ENCODE results near the gene HTRA1.

The HTRA1 gene

GRCh38 chr10:122458693-122459092, 2.7 kb upstream of the HTRA1 start:
- no peak for DNase-seq (ENCODE audit: extremely low spot score)
- ChIA-PET POLR2A (no interaction called here), CTCF (no interaction called here)
- no peak for TF ChIP-seq CTCF (IDR thresholded peaks at IDR 0.05; ENCODE audit: control extremely low read depth, extremely low read depth, low read depth, missing control alignments)

GRCh38 chr10:122459561-122460273, 1.6 kb upstream of the HTRA1 start:
- TF ChIP-seq CTCF (IDR thresholded peaks at IDR 0.05; ENCODE audit: control extremely low read depth, extremely low read depth, low read depth, missing control alignments) = no peak
- no peak for DNase-seq (ENCODE audit: extremely low spot score)
- POLR2A ChIA-PET = no interaction called here
- CTCF ChIA-PET = no interaction called here

GRCh38 chr10:122460891-122461293, 461 bp upstream of the HTRA1 start:
- CTCF ChIA-PET = no interaction called here
- POLR2A ChIA-PET = no interaction called here
- DNase-seq (ENCODE audit: extremely low spot score) = no peak
- TF ChIP-seq CTCF (IDR thresholded peaks at IDR 0.05; ENCODE audit: control extremely low read depth, extremely low read depth, low read depth, missing control alignments) = no peak

GRCh38 chr10:122461729-122462532, 578 bp downstream of the HTRA1 start:
- POLR2A ChIA-PET = no interaction called here
- no peak for DNase-seq (ENCODE audit: extremely low spot score)
- CTCF ChIA-PET = no interaction called here
- TF ChIP-seq CTCF (IDR thresholded peaks at IDR 0.05; ENCODE audit: control extremely low read depth, extremely low read depth, low read depth, missing control alignments) = no peak

- ChIA-PET CTCF (no interaction called here), POLR2A (no interaction called here)
- no peak for DNase-seq (ENCODE audit: extremely low spot score)
- no peak for TF ChIP-seq CTCF (IDR thresholded peaks at IDR 0.05; ENCODE audit: control extremely low read depth, extremely low read depth, low read depth, missing control alignments)
Observed at GRCh38 chr10:122462533-122463465, 1.4 kb downstream of the HTRA1 start.

GRCh38 chr10:122463466-122464249, 2.3 kb downstream of the HTRA1 start:
- ChIA-PET CTCF (no interaction called here), POLR2A (no interaction called here)
- no peak for TF ChIP-seq CTCF (IDR thresholded peaks at IDR 0.05; ENCODE audit: control extremely low read depth, extremely low read depth, low read depth, missing control alignments)
- no peak for DNase-seq (ENCODE audit: extremely low spot score)

All from GM10248 (cell line).